Esophagus squamous epithelium (tissue), 5 donors: ENCODE measurements around the gene C1orf52. TPM values are rescaled to one million over a fixed set of nuclear protein-coding genes. Genes with fewer than 3 reads are reported as not detected.

Experiments used
- DNase-seq: peaks from one replicate; lab custom pipeline; 2025; lab: John Stamatoyannopoulos, UW
- H3K27ac ChIP-seq, 4 donors: fragments of 200-600 bp; sonication (generic); one replicate each; pipeline ENCODE4 v1.5.1; 2016 to 2019; ENCODE audit warnings: mild to moderate bottlenecking in 1 of 4
- H3K27me3 ChIP-seq, 4 donors: fragments of 200-600 bp; sonication (generic); 1 replicate in 3 of 4; 2 replicates in 1 of 4; pipeline versions ENCODE4 v1.5.1 to v1.6.0; 2017 to 2021; ENCODE audit warnings: antibody characterized with exemption in 1 of 4
- H3K36me3 ChIP-seq, 3 donors: fragments of 200-600 bp; sonication (generic); one replicate each; pipeline ENCODE4 v1.5.1; 2016 to 2019
- H3K4me1 ChIP-seq, 3 donors: fragments of 200-600 bp; sonication (generic); one replicate each; pipeline ENCODE4 v1.5.1; 2017 to 2019
- H3K4me3 ChIP-seq, 4 donors: fragments of 200-600 bp; sonication (generic); 1 replicate in 3 of 4; 2 replicates in 1 of 4; pipeline ENCODE4 v1.5.1; 2016 to 2019; ENCODE audit warnings: mild to moderate bottlenecking in 2 of 4, moderate library complexity in 1 of 4
- H3K9me3 ChIP-seq, 3 donors: fragments of 200-600 bp; sonication (generic); one replicate each; pipeline ENCODE4 v1.5.1; 2016 to 2019
- CTCF ChIP-seq, 6 experiments: fragments of 450-650 bp in 4 of 6; fragments of 200-600 bp in 2 of 6; sonication (generic) in 2 of 6; IDR thresholded peaks; one replicate each; pipeline ENCODE4 v1.5.1; 2016 to 2019; ENCODE audit warnings: antibody characterized with exemption in 6 of 6, mild to moderate bottlenecking in 4 of 6, moderate library complexity in 4 of 6
- POLR2A ChIP-seq, 4 donors: fragments of 450-650 bp; IDR thresholded peaks; one replicate each; pipeline ENCODE4 v1.6.1; 2017; ENCODE audit warnings: antibody characterized with exemption in 4 of 4, mild to moderate bottlenecking in 4 of 4, moderate library complexity in 3 of 4
- WGBS, 2 donors: methylation state at CpG; one replicate each; pipeline ENCODE4 v1.1.5; 2018; 5-methylcytosine and 5-hydroxymethylcytosine counted together
- intact Hi-C: fragments of 100-400 bp; cut with DNase I; formaldehyde crosslinking; loops from one replicate; pipeline ENCODE4 v1.15.0; 2022
- total RNA-seq, 4 donors: library from RNA; depleted of rRNA; stranded (reverse); fragments of >200 nt; gene quantifications; one replicate each; pipeline ENCODE4 v1.1.0, GENCODE V29; 2016
- donor health status: DM: yes; HTN: yes; CAD: no.

Gene C1orf52
- total RNA-seq, 4 donors from 2014 or later, result 9.1 to 15.2 (median 12.2) TPM

GRCh38 chr1:85295654-85296053 is 36.2 kb upstream of the C1orf52 start:
- 71% methylated on average over 4 of the region's 4 CpGs; no CpG with 5 or more reads in 1 of the 2 donors for whole genome bisulfite sequencing, 2 donors
- H3K9me3 ChIP-seq, result no peaks in the 10 kb centered on the region
- no peak overlapping the region for H3K4me3 ChIP-seq
- TF ChIP-seq POLR2A (IDR thresholded peaks at IDR 0.05) (no peak), CTCF (IDR thresholded peaks at IDR 0.05) (no peak)
- DNase-seq, result no peak
- H3K36me3 ChIP-seq, result no peaks in the 10 kb centered on the region
- peaks cover 15 to 62% (median 31%) of the 10 kb centered on the region in 3 donors for H3K4me1 ChIP-seq
- intact Hi-C loops, result no loop called here
- H3K27ac ChIP-seq, result peak overlapping the region; percentile 13 to 79 (median 62)
- H3K27me3 ChIP-seq, result no peaks in the 10 kb centered on the region

GRCh38 chr1:85295006-85295431 is 35.6 kb upstream of the C1orf52 start:
- intact Hi-C loops, result no loop called here
- Histone ChIP-seq H3K4me1 (peaks cover 15 to 68% (median 37%) of the 10 kb centered on the region in 3 donors), H3K9me3 (no peaks in the 10 kb centered on the region), H3K4me3 (no peak overlapping the region), H3K36me3 (no peaks in the 10 kb centered on the region), H3K27ac (peak overlapping the region; percentile 50 to 79 (median 66)), H3K27me3 (no peaks in the 10 kb centered on the region)
- 18 to 29% methylated on average over 3 of the region's 3 CpGs for WGBS, 2 donors
- TF ChIP-seq POLR2A (IDR thresholded peaks at IDR 0.05) (no peak), CTCF (IDR thresholded peaks at IDR 0.05) (no peak)
- no peak for DNase-seq

- no peak overlapping the region for H3K4me3 ChIP-seq
- peaks cover 6 to 48% (median 18%) of the 10 kb centered on the region in 3 donors for H3K4me1 ChIP-seq
- DNase-seq, result no peak
- peak overlapping the region; percentile 63 to 85 (median 80) for H3K27ac ChIP-seq
- H3K27me3 ChIP-seq, result no peaks in the 10 kb centered on the region
- intact Hi-C loops, result no loop called here
- no peaks in the 10 kb centered on the region for H3K9me3 ChIP-seq
- 94% methylated on average over 2 of the region's 2 CpGs for WGBS, 2 donors
- H3K36me3 ChIP-seq, result no peaks in the 10 kb centered on the region
- TF ChIP-seq POLR2A (IDR thresholded peaks at IDR 0.05), result no peak
Measured at GRCh38 chr1:85290826-85291225, 31.4 kb upstream of the C1orf52 start.

GRCh38 chr1:85289848-85290335 is 30.4 kb upstream of the C1orf52 start:
- DNase-seq, result no peak
- TF ChIP-seq POLR2A (IDR thresholded peaks at IDR 0.05) (no peak), CTCF (IDR thresholded peaks at IDR 0.05) (no peak)
- peaks cover 0 to 39% (median 10%) of the 10 kb centered on the region in 3 donors for H3K4me1 ChIP-seq
- 23 to 40% methylated on average over 4 of the region's 4 CpGs for WGBS, 2 donors
- no peak overlapping the region for H3K4me3 ChIP-seq
- H3K27ac ChIP-seq, result peak overlapping the region; percentile 63 to 85 (median 80)
- H3K36me3 ChIP-seq, result no peaks in the 10 kb centered on the region
- no peaks in the 10 kb centered on the region for H3K9me3 ChIP-seq
- no peaks in the 10 kb centered on the region for H3K27me3 ChIP-seq
- intact Hi-C loops, result no loop called here

- Histone ChIP-seq H3K4me1 (peaks cover 0 to 36% (median 10%) of the 10 kb centered on the region in 3 donors), H3K4me3 (no peak overlapping the region), H3K36me3 (no peaks in the 10 kb centered on the region), H3K27me3 (no peaks in the 10 kb centered on the region), H3K27ac (peak overlapping the region; percentile 63 to 85 (median 80)), H3K9me3 (no peaks in the 10 kb centered on the region)
- no peak for TF ChIP-seq POLR2A (IDR thresholded peaks at IDR 0.05)
- TF ChIP-seq CTCF (IDR thresholded peaks at IDR 0.05), result no peak
- no peak for DNase-seq
- 45 to 65% methylated on average over 8 to 9 of the region's 9 CpGs for WGBS, 2 donors
- intact Hi-C loops, result no loop called here
Measured at GRCh38 chr1:85289207-85289847, 29.9 kb upstream of the C1orf52 start.
